ENCODE measurements around the gene PACRG.

GRCh38 chr6:163310973-163311383 lies 583.2 kb downstream of the PACRG start:
- no peak for TF ChIP-seq EZH2 (IDR thresholded peaks at IDR 0.05; ENCODE audit: low read length)
- TF ChIP-seq CTCF (optimal IDR thresholded peaks at IDR 0.05 in 1 of 3, IDR thresholded peaks at IDR 0.05 in 1 of 3, conservative IDR thresholded peaks at IDR 0.05 in 1 of 3; ENCODE audit: extremely low read depth in 1 of 3, insufficient read depth in 2 of 3, low read length in 3 of 3): no peak
